Activated CD4-positive, alpha-beta T cell treated with anti-CD3 and anti-CD28 coated beads, Interleukin-10, Interleukin-2, amounts not matched to agents 100 ng/mL and 50 ng/mL, durations not matched to agents 16 hours and 8 hours (primary cell): ENCODE data around the gene IRF3.
"Not testable (repeated sequence)": the region's sequence is repeated elsewhere in the genome, so short reads cannot be mapped to it uniquely, and the experiment has no call there.

ENCODE experiments used
- DNase-seq: peaks from one replicate; pipeline ENCODE4 v3.0.0-alpha.2; 2020

Gene IRF3

GRCh38 chr19:49645592-49645991 is 20.1 kb downstream of the IRF3 start:
- DNase-seq = no peak

- peak; percentile 84 for DNase-seq
Measured at GRCh38 chr19:49643466-49643865, 22.2 kb downstream of the IRF3 start.

- DNase-seq = no peak
Measured at GRCh38 chr19:49642492-49643035, 23.1 kb downstream of the IRF3 start.

- peak; percentile 100 for DNase-seq
Measured at GRCh38 chr19:49641688-49642491, 23.8 kb downstream of the IRF3 start, which contains the start of gene SCAF1. TSS of gene SCAF1 (plus strand) at chr19:49642209. CDS start at chr19:49645027, 2,818 bp downstream.

- DNase-seq = peak; percentile 100
Measured at GRCh38 chr19:49640113-49640898, 25.4 kb downstream of the IRF3 start, which contains the start of gene RRAS. TSS of gene RRAS (minus strand) at chr19:49640143. CDS start at chr19:49640098, 45 bp downstream.

GRCh38 chr19:49639401-49640112 is 26.1 kb downstream of the IRF3 start:
- DNase-seq = no peak

GRCh38 chr19:49637821-49638738 is 27.6 kb downstream of the IRF3 start:
- no peak for DNase-seq

- DNase-seq = no peak
Measured at GRCh38 chr19:49636233-49636932, 29.3 kb downstream of the IRF3 start.

- DNase-seq = no peak
Measured at GRCh38 chr19:49635530-49636232, 30.0 kb downstream of the IRF3 start.

- not testable (repeated sequence) for DNase-seq
Measured at GRCh38 chr19:49633273-49633672, 32.4 kb downstream of the IRF3 start.

GRCh38 chr19:49632576-49632975 is 33.1 kb downstream of the IRF3 start:
- DNase-seq = no peak

- no peak for DNase-seq
Measured at GRCh38 chr19:49631610-49632192, 34.0 kb downstream of the IRF3 start.

GRCh38 chr19:49631014-49631588 is 34.6 kb downstream of the IRF3 start:
- no peak for DNase-seq

- DNase-seq = no peak
Measured at GRCh38 chr19:49629659-49630058, 36.0 kb downstream of the IRF3 start.

GRCh38 chr19:49626226-49626625 is 39.4 kb downstream of the IRF3 start:
- DNase-seq = no peak

GRCh38 chr19:49624967-49625910 is 40.4 kb downstream of the IRF3 start:
- DNase-seq = no peak

GRCh38 chr19:49617860-49618259 is 47.8 kb downstream of the IRF3 start:
- DNase-seq = not testable (repeated sequence)

GRCh38 chr19:49616945-49617344 is 48.7 kb downstream of the IRF3 start:
- no peak for DNase-seq
